Middle frontal gyrus (tissue), 1 donor: ENCODE results near the gene SERPINA9.
"Not testable (repeated sequence)": the region's sequence is repeated elsewhere in the genome, so short reads cannot be mapped to it uniquely, and the experiment has no call there.

Source experiments
- DNase-seq: peaks from one replicate; pipeline ENCODE4 v3.0.0-alpha.2; 2015; ENCODE audit warnings: low spot score; ENCODE audit errors: extremely low spot score

Gene SERPINA9

DNA sequence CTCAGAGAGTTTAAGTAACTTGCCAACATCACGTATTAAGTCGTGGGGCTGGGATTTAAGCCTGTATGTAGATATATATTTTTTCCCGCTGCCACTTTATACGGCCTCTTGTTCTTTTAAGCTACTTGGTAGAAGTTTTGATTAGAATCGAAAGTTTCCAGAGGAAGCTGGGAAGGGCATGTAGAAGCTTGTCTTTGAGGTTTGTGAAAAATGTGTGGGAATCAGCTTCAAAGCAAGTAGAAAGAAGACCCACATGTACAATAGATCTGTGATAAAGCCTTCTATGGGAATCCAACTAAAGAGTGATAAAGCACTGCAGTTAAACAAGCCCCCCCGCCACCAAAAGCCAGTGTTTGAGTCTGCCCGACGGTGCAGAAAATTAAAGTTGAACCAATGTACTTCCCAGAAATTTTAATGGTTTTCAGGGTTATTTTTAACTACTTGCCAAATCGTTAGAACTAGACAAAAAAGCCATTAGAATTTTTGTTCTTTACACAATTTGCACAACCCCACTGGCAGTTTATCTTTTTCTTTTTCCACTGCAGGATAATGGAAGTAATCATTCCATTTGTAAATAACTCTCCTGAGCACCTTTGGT lies 48.9 kb downstream of the SERPINA9 start:
- no peak for DNase-seq

DNA sequence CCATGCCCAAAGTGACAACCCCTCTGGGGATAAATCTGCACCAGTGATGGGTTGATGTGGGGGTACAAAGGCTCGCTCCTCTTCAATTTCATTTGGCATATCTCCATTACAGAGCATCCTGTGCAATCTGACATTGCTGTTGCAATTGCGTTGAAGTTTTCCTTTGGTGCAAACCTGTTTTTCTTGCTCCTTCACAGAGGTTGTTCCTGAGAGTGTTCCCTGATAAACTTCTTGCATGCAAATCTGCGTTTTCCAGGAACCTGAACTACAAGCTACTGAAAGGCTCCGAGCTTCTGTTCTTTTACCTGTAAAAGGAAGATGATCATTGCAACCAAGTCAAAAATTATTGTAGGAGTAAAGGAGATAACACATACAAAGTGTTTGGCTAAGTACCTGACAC lies 49.5 kb downstream of the SERPINA9 start:
- no peak for DNase-seq

GRCh38 chr14:94424371-94424770 lies 51.6 kb downstream of the SERPINA9 start:
- DNase-seq = no peak

GRCh38 chr14:94423453-94424056 lies 52.4 kb downstream of the SERPINA9 start:
- DNase-seq = peak; percentile 14

GRCh38 chr14:94421316-94421715 lies 54.7 kb downstream of the SERPINA9 start:
- DNase-seq = no peak

DNA sequence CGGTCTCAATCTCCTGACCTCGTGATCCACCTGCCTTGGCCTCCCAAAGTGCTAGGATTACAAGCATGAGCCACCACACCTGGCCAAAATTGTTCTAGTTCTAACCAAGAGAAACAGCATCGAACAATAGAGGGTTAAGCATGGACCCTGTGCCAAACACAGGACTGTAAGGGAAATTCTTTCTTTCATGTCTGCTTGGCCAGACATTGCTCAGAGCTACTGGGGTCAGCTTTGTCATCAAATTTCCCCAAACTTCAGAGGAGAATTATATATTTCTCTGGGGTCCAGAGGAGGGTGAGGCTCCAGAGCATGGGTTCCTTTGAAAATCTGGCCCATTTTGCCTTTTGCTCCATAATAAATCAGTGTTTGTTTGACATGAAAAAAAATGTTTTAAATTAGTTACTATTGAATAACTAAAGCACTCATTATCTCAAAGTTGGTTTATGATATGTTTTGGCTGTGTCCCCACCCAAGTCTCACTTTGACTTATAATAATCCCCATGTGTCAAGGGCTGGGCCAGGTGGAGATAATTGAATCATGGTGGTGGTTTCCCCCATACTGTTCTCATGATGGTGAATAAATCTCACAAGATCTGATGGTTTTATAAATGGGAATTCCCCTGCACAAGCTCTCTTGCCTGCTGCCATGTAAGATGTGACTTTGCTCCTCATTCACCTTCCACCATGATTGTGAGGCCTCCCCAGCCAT lies 58.3 kb downstream of the SERPINA9 start:
- not testable (repeated sequence) for DNase-seq
